ENCODE measurements around the gene UBE2H. TPM values are rescaled to one million over a fixed set of nuclear protein-coding genes. Genes with fewer than 3 reads are reported as not detected.
A peak's percentile ranks its signal among the peaks of the same experiment; 100 is the strongest.

UBE2H gene
- total and polyA plus RNA-seq, 10 of the 15 experiments (the other 5 are each of a cell fraction or from before 2014, with no cell fraction given), result 15.6 to 75.5 (median 32.8) TPM

- no peak for TF ChIP-seq POU2F2 (IDR thresholded peaks at IDR 0.05; ENCODE audit: borderline replicate concordance, low read depth, low read length)
Measured at GRCh38 chr7:129830949-129831348, 121.8 kb downstream of the UBE2H start (continued).

- no peaks in the 10 kb centered on the region; the same call in 1 of the 2 replicates for H3K4me1 ChIP-seq (ENCODE audit: control insufficient read depth, insufficient read depth, low read length)
- 0 out of 2 replicates have a peak overlapping the region, but pooled peaks have one; percentile 15 for H3K4me2 ChIP-seq (ENCODE audit: control insufficient read depth, insufficient read depth)
- DNase-seq (ENCODE audit: low read depth, low spot score), result no peak
- no peaks in the 10 kb centered on the region for H3K27me3 ChIP-seq (replicated peaks in 1 of 2; ENCODE audit: control insufficient read depth in 2 of 2, insufficient read depth in 2 of 2, low read length in 1 of 2)
- no peak overlapping the region for H3K9ac ChIP-seq (ENCODE audit: control insufficient read depth, insufficient read depth, low read length)
- SMC1A ChIA-PET (ENCODE audit: uncharacterized antibody, unreplicated experiment), result interaction anchor here (0.7 to 4.9 kb wide), 14 partner anchors 8 to 489 kb away, joined by 3 to 53 read pairs (median 4); no protein-coding TSS in a partner anchor
- in situ Hi-C loops (cut with MboI), result loop anchor here (5.0 to 10.0 kb wide), 3 partner anchors 163 to 465 kb away; no protein-coding TSS in a partner anchor
- RAD21 ChIA-PET (ENCODE audit: unreplicated experiment), result interaction anchor here (0.5 to 2.6 kb wide), 5 partner anchors 11 to 487 kb away, joined by 3 to 36 read pairs (median 3); no protein-coding TSS in a partner anchor
- peak; percentile 81 for FAIRE-seq
- CTCF ChIA-PET, result interaction anchor here (0.6 to 5.1 kb wide), 29 partner anchors 9 to 487 kb away, joined by 3 to 107 read pairs (median 4); no protein-coding TSS in a partner anchor
- H3K27ac ChIP-seq (ENCODE audit: control insufficient read depth, insufficient read depth), result no peak overlapping the region
- peak; percentile 44 for ATAC-seq
- intact Hi-C loops (cut with micrococcal nuclease; ENCODE audit: unreplicated experiment), result loop anchor here (1.0 to 10.0 kb wide), 3 partner anchors 180 to 463 kb away; no protein-coding TSS in a partner anchor
- H3K4me3 ChIP-seq, result no peak overlapping the region
- no peaks in the 10 kb centered on the region for H3K79me2 ChIP-seq (ENCODE audit: control insufficient read depth, insufficient read depth, low read length)
- POLR2A ChIA-PET, result no interaction called here
- no TSS peak for BruUV-seq (replicated peaks)
- H4K20me1 ChIP-seq (ENCODE audit: control insufficient read depth, insufficient read depth), result no peaks in the 10 kb centered on the region
- no peak overlapping the region for H2AFZ ChIP-seq (ENCODE audit: control insufficient read depth, low read depth, low read length)
- WGBS (ENCODE audit: insufficient coverage, insufficient replicate concordance, low lambda C conversion rate, missing lambda C conversion rate), result 21% methylated on average over 22 of the region's 22 CpGs
- H3K9me3 ChIP-seq (replicated peaks; ENCODE audit: control insufficient read depth, insufficient read depth, low read length), result no peaks in the 10 kb centered on the region
- H3K36me3 ChIP-seq (ENCODE audit: control insufficient read depth in 2 of 2, insufficient read depth in 2 of 2, low read length in 1 of 2), result peaks cover 0 to 5% of the 10 kb centered on the region in 2 experiments; a peak in 3 of 4 replicates
- TF ChIP-seq ATF3 (IDR thresholded peaks at IDR 0.05; ENCODE audit: borderline replicate concordance, extremely low read depth, low read depth, low read length), result no peak
- no peak for TF ChIP-seq ZNF384 (IDR thresholded peaks at IDR 0.05; ENCODE audit: borderline replicate concordance, low read depth, low read length)
- no peak for TF ChIP-seq BRCA1 (IDR thresholded peaks at IDR 0.05; ENCODE audit: low read depth, low read length)
- TF ChIP-seq NFYB (IDR thresholded peaks at IDR 0.05; ENCODE audit: insufficient read depth, low read depth, low read length), result no peak
- TF ChIP-seq RBBP5 (conservative IDR thresholded peaks at IDR 0.05), result no peak
- peak; percentile 31 for TF ChIP-seq SKIL (IDR thresholded peaks at IDR 0.05; ENCODE audit: low read depth, poor library complexity, severe bottlenecking)
- peak; percentile 70 for TF ChIP-seq RAD21 (IDR thresholded peaks at IDR 0.05; ENCODE audit: insufficient read depth, low read depth, low read length)
- TF ChIP-seq REST (IDR thresholded peaks at IDR 0.05; ENCODE audit: low read depth, low read length), result no peak
- TF ChIP-seq KDM1A (IDR thresholded peaks at IDR 0.05; ENCODE audit: borderline replicate concordance), result no peak
- TF ChIP-seq BACH1 (IDR thresholded peaks at IDR 0.05; ENCODE audit: borderline replicate concordance), result 0 out of 2 replicates have a peak, but pooled peaks have one; percentile 9
- 0 out of 2 replicates have a peak, but pooled peaks have one; percentile 36 for TF ChIP-seq HDGF (IDR thresholded peaks at IDR 0.05)
Measured at GRCh38 chr7:129829737-129830631, 122.8 kb downstream of the UBE2H start.

Measured in GM12878 (cell line).